Endothelial cell of umbilical vein (primary cell): ENCODE results near the gene PRPS1.

Experiments
- CTCF ChIP-seq, 2 donors: IDR thresholded peaks; 1 replicate in 1 of 2; 2 replicates in 1 of 2; pipeline ENCODE4 v1.5.1; 2011; ENCODE audit warnings: low read length in 2 of 2, mild to moderate bottlenecking in 2 of 2, moderate library complexity in 2 of 2, control low read depth in 1 of 2, inconsistent platforms in 1 of 2, low read depth in 1 of 2; ENCODE audit not compliant: insufficient read depth in 1 of 2; ENCODE audit errors: extremely low read depth in 1 of 2
- EZH2 ChIP-seq: IDR thresholded peaks from 2 replicates; pipeline ENCODE4 v1.6.1; 2012; ENCODE audit warnings: borderline replicate concordance, low read depth, mild to moderate bottlenecking, moderate library complexity, low read length, inconsistent platforms; ENCODE audit not compliant: severe bottlenecking
- GATA2 ChIP-seq: IDR thresholded peaks from 2 replicates; pipeline ENCODE4 v1.7.0; 2011; ENCODE audit warnings: low read depth, mild to moderate bottlenecking, moderate library complexity, mixed read lengths, low read length; ENCODE audit not compliant: insufficient read length, insufficient read depth
- MAX ChIP-seq: IDR thresholded peaks from 2 replicates; pipeline ENCODE4 v1.6.1; 2011; ENCODE audit not compliant: insufficient read depth, insufficient read length
- MYC ChIP-seq: IDR thresholded peaks from one replicate; pipeline ENCODE4 v1.6.1; 2011; ENCODE audit warnings: mild to moderate bottlenecking, low read depth, low read length
- POLR2A ChIP-seq: IDR thresholded peaks from 2 replicates; pipeline ENCODE4 v1.6.1; 2012; ENCODE audit warnings: low read depth, mild to moderate bottlenecking, control low read depth, low read length
- POLR2AphosphoS5 ChIP-seq: IDR thresholded peaks from 2 replicates; pipeline ENCODE4 v1.6.1; 2012; ENCODE audit warnings: low read depth, mild to moderate bottlenecking, control low read depth, low read length, moderate library complexity; ENCODE audit not compliant: insufficient read depth

- TF ChIP-seq CTCF (IDR thresholded peaks at IDR 0.05; ENCODE audit: extremely low read depth in 1 of 2, insufficient read depth in 1 of 2, low read depth in 1 of 2, low read length in 2 of 2) (no peak), POLR2AphosphoS5 (no peak), EZH2 (no peak), MAX (no peak), POLR2A (no peak), MYC (no peak), GATA2 (no peak)
Measured at GRCh38 chrX:107600366-107600765, 27.9 kb upstream of the PRPS1 start.
